Stimulated activated CD4-positive, alpha-beta T cell treated with anti-CD3 and anti-CD28 coated beads, Interleukin-1b, Interleukin-23, amount 100 ng/mL, for 48 hours (primary cell): ENCODE results near the gene ACBD4.

Source experiments
- DNase-seq: peaks from one replicate; pipeline ENCODE4 v3.0.0-alpha.2; 2020

The ACBD4 gene

GRCh38 chr17:45161288-45162024 lies 26.0 kb downstream of the ACBD4 start, which contains the start of gene HEXIM2:
TSS of gene HEXIM2 (plus strand) at chr17:45161875. CDS start at chr17:45162794, 919 bp downstream.
- peak; percentile 97 for DNase-seq

GRCh38 chr17:45162025-45162687 lies 26.7 kb downstream of the ACBD4 start:
- DNase-seq: no peak

GRCh38 chr17:45164734-45165269 lies 29.3 kb downstream of the ACBD4 start:
- DNase-seq: no peak

GRCh38 chr17:45168991-45169752 lies 33.7 kb downstream of the ACBD4 start:
- DNase-seq: no peak

GRCh38 chr17:45170280-45170930 lies 34.9 kb downstream of the ACBD4 start:
- no peak for DNase-seq

GRCh38 chr17:45170931-45171337 lies 35.4 kb downstream of the ACBD4 start:
- no peak for DNase-seq

- DNase-seq: no peak
These were observed 36.1 kb downstream of the ACBD4 start for GRCh38 chr17:45171338-45172231.

GRCh38 chr17:45172232-45172540 lies 36.7 kb downstream of the ACBD4 start:
- no peak for DNase-seq

GRCh38 chr17:45172541-45173286 lies 37.2 kb downstream of the ACBD4 start:
- DNase-seq: peak; percentile 62

- DNase-seq: no peak
These were observed 40.2 kb downstream of the ACBD4 start for GRCh38 chr17:45175759-45176115.

GRCh38 chr17:45177563-45177962 lies 42.1 kb downstream of the ACBD4 start:
- DNase-seq: no peak

GRCh38 chr17:45184144-45184543 lies 48.7 kb downstream of the ACBD4 start:
- no peak for DNase-seq

- DNase-seq: no peak
These were observed 51.4 kb downstream of the ACBD4 start for GRCh38 chr17:45186801-45187354.

GRCh38 chr17:45189009-45189408 lies 53.5 kb downstream of the ACBD4 start:
- no peak for DNase-seq

GRCh38 chr17:45190503-45191255 lies 55.2 kb downstream of the ACBD4 start:
- DNase-seq: no peak
